Left lobe of liver (tissue), 2 donors: ENCODE measurements around the gene TMEM95. TPM values are rescaled to one million over a fixed set of nuclear protein-coding genes. Genes with fewer than 3 reads are reported as not detected.

Experiments used
- ATAC-seq: fragments of 200-7000 bp; cut with Tn5 transposase; one replicate; pipeline ENCODE4 v1.9.1; 2020; ENCODE audit warnings: mild to moderate bottlenecking, moderate library complexity
- DNase-seq: peaks from one replicate; pipeline ENCODE4 v3.0.0-alpha.2; 2020; ENCODE audit warnings: low spot score
- total RNA-seq: library from RNA; stranded (reverse); gene quantifications from one replicate; pipeline ENCODE4 v1.2.1, GENCODE V29; 2021
- donor health status: DM: no; HTN: no; CAD: no; lungs with moderate emphysema.
- donor health status: DM: no; HTN: yes; CAD: no.

Gene TMEM95
- total RNA-seq, 1 donor from 2014 or later, result not detected

- no peak for ATAC-seq
These were observed 19.4 kb downstream of the TMEM95 start for GRCh38 chr17:7374353-7374752.

GRCh38 chr17:7379134-7379533, 24.2 kb downstream of the TMEM95 start:
- DNase-seq (no peak), ATAC-seq (no peak)

More at GRCh38 chr17:7374353-7374752, 19.4 kb downstream of the TMEM95 start:
- DNase-seq, result no peak

GRCh38 chr17:7380321-7380720, 25.4 kb downstream of the TMEM95 start:
- peak; percentile 79 for DNase-seq
- peak; percentile 84 for ATAC-seq

- peak; percentile 81 for DNase-seq
- peak; percentile 91 for ATAC-seq
These were observed 26.1 kb downstream of the TMEM95 start, which contains the start of gene TNK1 for GRCh38 chr17:7380855-7381683. TSS of gene TNK1 (plus strand) at chr17:7381089. CDS start at chr17:7382927, 1,838 bp downstream.

GRCh38 chr17:7382901-7383300, 27.9 kb downstream of the TMEM95 start:
- no peak for ATAC-seq

GRCh38 chr17:7383371-7383741, 28.4 kb downstream of the TMEM95 start:
- no peak for ATAC-seq
- DNase-seq, result no peak

More at GRCh38 chr17:7382901-7383300, 27.9 kb downstream of the TMEM95 start:
- DNase-seq, result no peak

GRCh38 chr17:7383742-7384488, 29.0 kb downstream of the TMEM95 start:
- ATAC-seq (no peak), DNase-seq (no peak)

- DNase-seq, result no peak
- ATAC-seq, result no peak
These were observed 29.6 kb downstream of the TMEM95 start for GRCh38 chr17:7384489-7385081.

- ATAC-seq (no peak), DNase-seq (no peak)
These were observed 33.9 kb downstream of the TMEM95 start for GRCh38 chr17:7388856-7389255.

- ATAC-seq (no peak), DNase-seq (no peak)
These were observed 35.3 kb downstream of the TMEM95 start for GRCh38 chr17:7389924-7390910.

- ATAC-seq (no peak), DNase-seq (no peak)
These were observed 36.4 kb downstream of the TMEM95 start for GRCh38 chr17:7391307-7391706.

GRCh38 chr17:7392696-7393612, 38.0 kb downstream of the TMEM95 start:
- DNase-seq (no peak), ATAC-seq (no peak)

- no peak for DNase-seq
These were observed 38.9 kb downstream of the TMEM95 start for GRCh38 chr17:7393613-7394451.

GRCh38 chr17:7394452-7395191, 39.7 kb downstream of the TMEM95 start, which contains the start of gene PLSCR3:
TSS of gene PLSCR3 (minus strand) at chr17:7394525. CDS start at chr17:7394110, 415 bp downstream.
- ATAC-seq (peak; percentile 92), DNase-seq (peak; percentile 94)

More at GRCh38 chr17:7393613-7394451, 38.9 kb downstream of the TMEM95 start:
- peak; percentile 7 for ATAC-seq

GRCh38 chr17:7396147-7396546, 41.2 kb downstream of the TMEM95 start:
- DNase-seq, result no peak
- ATAC-seq, result no peak

GRCh38 chr17:7398612-7399011, 43.7 kb downstream of the TMEM95 start:
- DNase-seq, result no peak
- ATAC-seq, result no peak

GRCh38 chr17:7403043-7403726, 48.2 kb downstream of the TMEM95 start:
- peak; percentile 53 for ATAC-seq
- DNase-seq, result peak; percentile 83
